ENCODE data around the gene ZFAND5.

DNA sequence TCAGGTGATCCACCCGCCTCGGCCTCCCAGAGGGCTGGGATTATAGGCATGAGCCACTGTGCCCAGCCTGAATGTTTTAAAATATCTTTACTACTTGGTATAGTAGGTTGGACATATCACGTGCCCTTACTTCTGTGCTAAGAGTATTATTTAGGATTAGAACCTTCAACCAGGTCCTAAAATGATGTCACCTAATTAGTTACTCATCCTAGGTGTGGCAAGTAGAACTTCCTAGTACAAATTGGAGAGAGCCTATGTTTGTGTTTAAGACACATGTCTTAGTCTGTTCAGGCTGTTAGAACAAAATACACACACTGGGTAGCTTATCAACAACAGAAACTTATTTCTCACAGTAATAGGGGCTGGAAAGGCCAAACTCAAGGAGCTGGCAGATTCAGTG is 51.5 kb downstream of the ZFAND5 start:
- no peak for TF ChIP-seq SP1 (IDR thresholded peaks at IDR 0.05)
- TF ChIP-seq, protein P1, sequence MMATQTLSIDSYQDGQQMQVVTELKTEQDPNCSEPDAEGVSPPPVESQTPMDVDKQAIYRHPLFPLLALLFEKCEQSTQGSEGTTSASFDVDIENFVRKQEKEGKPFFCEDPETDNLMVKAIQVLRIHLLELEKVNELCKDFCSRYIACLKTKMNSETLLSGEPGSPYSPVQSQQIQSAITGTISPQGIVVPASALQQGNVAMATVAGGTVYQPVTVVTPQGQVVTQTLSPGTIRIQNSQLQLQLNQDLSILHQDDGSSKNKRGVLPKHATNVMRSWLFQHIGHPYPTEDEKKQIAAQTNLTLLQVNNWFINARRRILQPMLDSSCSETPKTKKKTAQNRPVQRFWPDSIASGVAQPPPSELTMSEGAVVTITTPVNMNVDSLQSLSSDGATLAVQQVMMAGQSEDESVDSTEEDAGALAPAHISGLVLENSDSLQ (IDR thresholded peaks at IDR 0.05), result no peak
- TF ChIP-seq FOXK2 (IDR thresholded peaks at IDR 0.05), result no peak
- TF ChIP-seq BHLHE40 (IDR thresholded peaks at IDR 0.05; ENCODE audit: borderline replicate concordance), result no peak
- TF ChIP-seq FOXA1 (IDR thresholded peaks at IDR 0.05), result no peak
- TF ChIP-seq L3MBTL2 (conservative IDR thresholded peaks at IDR 0.05), result no peak
- TF ChIP-seq NFRKB (IDR thresholded peaks at IDR 0.05), result no peak
- no peak for TF ChIP-seq TARDBP (IDR thresholded peaks at IDR 0.05)
